PC-9 (cell line): Measurements from ENCODE around the gene SNAPC4.

Source experiments
- EZH2 ChIP-seq: fragments of 200-600 bp; sonication (generic); IDR thresholded peaks from 2 replicates; pipeline ENCODE4 v1.8.0; 2017; ENCODE audit warnings: antibody characterized with exemption, low read depth
- TF ChIP-seq, protein P1 (sequence below): fragments of 200-600 bp; sonication (generic); conservative IDR thresholded peaks from 2 replicates; pipeline ENCODE4 v1.6.1; 2017; ENCODE audit warnings: mixed run types, antibody characterized with exemption, mild to moderate bottlenecking, moderate library complexity

DNA sequence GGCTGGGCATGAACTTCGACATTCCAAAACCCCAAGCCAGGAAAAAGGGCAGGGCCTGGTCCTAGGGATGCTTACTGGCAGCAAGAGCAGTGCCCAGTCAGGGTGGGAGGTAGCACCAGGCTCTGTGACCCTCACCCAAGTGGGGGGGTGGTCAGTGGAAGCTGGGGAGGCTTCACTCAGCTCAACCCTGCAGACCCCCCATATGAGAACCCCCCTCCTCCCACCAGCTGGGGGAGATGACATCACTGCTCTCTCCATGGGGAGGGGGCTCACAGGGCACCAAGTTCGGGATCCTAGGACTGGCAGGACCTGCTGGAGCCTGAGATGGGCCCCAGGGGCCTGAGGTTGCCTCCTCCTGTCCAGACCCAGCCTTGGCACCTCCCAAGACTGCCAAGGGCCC is 41.1 kb downstream of the SNAPC4 start:
- TF ChIP-seq, protein P1, sequence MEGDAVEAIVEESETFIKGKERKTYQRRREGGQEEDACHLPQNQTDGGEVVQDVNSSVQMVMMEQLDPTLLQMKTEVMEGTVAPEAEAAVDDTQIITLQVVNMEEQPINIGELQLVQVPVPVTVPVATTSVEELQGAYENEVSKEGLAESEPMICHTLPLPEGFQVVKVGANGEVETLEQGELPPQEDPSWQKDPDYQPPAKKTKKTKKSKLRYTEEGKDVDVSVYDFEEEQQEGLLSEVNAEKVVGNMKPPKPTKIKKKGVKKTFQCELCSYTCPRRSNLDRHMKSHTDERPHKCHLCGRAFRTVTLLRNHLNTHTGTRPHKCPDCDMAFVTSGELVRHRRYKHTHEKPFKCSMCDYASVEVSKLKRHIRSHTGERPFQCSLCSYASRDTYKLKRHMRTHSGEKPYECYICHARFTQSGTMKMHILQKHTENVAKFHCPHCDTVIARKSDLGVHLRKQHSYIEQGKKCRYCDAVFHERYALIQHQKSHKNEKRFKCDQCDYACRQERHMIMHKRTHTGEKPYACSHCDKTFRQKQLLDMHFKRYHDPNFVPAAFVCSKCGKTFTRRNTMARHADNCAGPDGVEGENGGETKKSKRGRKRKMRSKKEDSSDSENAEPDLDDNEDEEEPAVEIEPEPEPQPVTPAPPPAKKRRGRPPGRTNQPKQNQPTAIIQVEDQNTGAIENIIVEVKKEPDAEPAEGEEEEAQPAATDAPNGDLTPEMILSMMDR: no peak
- no peak for TF ChIP-seq EZH2
